IPS-15b (cell line): Measurements from ENCODE around the gene HMGB1.
"Not testable (repeated sequence)": the region's sequence is repeated elsewhere in the genome, so short reads cannot be mapped to it uniquely, and the experiment has no call there.

ENCODE experiments used
- H3K27me3 ChIP-seq: one replicate; pipeline ENCODE4 v1.6.1; 2013; ENCODE audit warnings: low read length; ENCODE audit not compliant: control insufficient read depth, insufficient read depth
- H3K36me3 ChIP-seq: one replicate; pipeline ENCODE4 v1.6.1; 2013; ENCODE audit warnings: low read length; ENCODE audit not compliant: control insufficient read depth, insufficient read depth
- H3K4me1 ChIP-seq: one replicate; pipeline ENCODE4 v1.6.1; 2013; ENCODE audit warnings: mild to moderate bottlenecking, low read length; ENCODE audit not compliant: control insufficient read depth, insufficient read depth
- H3K4me3 ChIP-seq: one replicate; pipeline ENCODE4 v1.5.1; 2013; ENCODE audit warnings: low read depth, low read length
- H3K9ac ChIP-seq: one replicate; pipeline ENCODE4 v1.6.1; 2013; ENCODE audit warnings: low read depth, mild to moderate bottlenecking, low read length
- H3K9me3 ChIP-seq: one replicate; pipeline ENCODE4 v1.6.1; 2013; ENCODE audit warnings: mild to moderate bottlenecking, low read length; ENCODE audit not compliant: control insufficient read depth, insufficient read depth

The HMGB1 gene

GRCh38 chr13:30443957-30444404 lies 21.8 kb downstream of the HMGB1 start:
- Histone ChIP-seq H3K4me3 (no peak overlapping the region), H3K9ac (no peak overlapping the region), H3K27me3 (no peaks in the 10 kb centered on the region), H3K4me1 (no peaks in the 10 kb centered on the region), H3K36me3 (no peaks in the 10 kb centered on the region), H3K9me3 (no peaks in the 10 kb centered on the region)

DNA sequence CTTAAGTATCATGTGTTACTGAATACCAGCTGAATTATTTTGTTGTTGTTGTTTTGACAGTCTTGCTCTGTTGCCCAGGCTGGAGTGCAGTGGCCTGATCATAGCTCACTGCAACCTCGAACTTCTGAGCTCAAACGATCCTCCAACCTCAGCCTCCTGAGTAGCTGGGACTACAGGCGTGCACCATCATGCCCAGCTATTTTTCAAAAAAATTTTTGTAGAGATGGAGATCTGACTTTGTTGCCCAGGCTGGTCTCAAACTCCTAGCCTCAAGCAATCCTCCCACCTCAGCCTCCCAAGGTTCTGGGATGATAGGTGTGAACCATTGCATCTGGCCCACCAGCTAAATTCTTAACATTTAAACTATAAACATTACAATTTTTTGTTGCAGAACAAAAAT lies 22.2 kb downstream of the HMGB1 start:
- not testable (repeated sequence) for H3K9ac ChIP-seq, H3K4me1 ChIP-seq, H3K4me3 ChIP-seq

DNA sequence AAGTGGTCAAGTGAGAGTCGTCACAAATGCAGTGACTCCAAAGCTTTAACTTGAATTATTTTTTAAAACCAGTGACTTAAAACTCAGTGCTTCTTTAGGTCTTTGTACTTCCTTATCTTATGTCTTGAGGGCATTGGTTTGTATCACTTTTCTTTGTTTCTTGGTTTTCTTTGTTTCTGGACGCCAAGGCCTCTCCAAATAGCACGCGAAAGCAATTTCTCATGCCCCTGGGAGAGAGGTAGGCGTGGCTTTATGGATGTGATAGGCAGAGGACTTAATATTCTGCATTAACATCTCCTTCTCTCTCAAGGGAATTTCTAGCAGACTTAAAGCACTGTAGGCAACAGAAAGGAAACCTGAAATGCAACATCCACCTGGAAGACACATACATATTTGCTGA lies 22.8 kb downstream of the HMGB1 start:
- no peaks in the 10 kb centered on the region for H3K9me3 ChIP-seq
- H3K4me3 ChIP-seq: no peak overlapping the region
- no peaks in the 10 kb centered on the region for H3K36me3 ChIP-seq
- H3K27me3 ChIP-seq: no peaks in the 10 kb centered on the region
- H3K4me1 ChIP-seq: no peaks in the 10 kb centered on the region
- no peak overlapping the region for H3K9ac ChIP-seq

More for the DNA sequence above, 22.2 kb downstream of the HMGB1 start:
- H3K36me3 ChIP-seq, H3K27me3 ChIP-seq, H3K9me3 ChIP-seq: not testable (repeated sequence)

GRCh38 chr13:30440910-30441703 lies 24.6 kb downstream of the HMGB1 start:
- no peak overlapping the region for H3K9ac ChIP-seq
- no peak overlapping the region for H3K4me3 ChIP-seq
- H3K27me3 ChIP-seq: no peaks in the 10 kb centered on the region
- H3K36me3 ChIP-seq: no peaks in the 10 kb centered on the region
- H3K4me1 ChIP-seq: no peaks in the 10 kb centered on the region
- no peaks in the 10 kb centered on the region for H3K9me3 ChIP-seq

DNA sequence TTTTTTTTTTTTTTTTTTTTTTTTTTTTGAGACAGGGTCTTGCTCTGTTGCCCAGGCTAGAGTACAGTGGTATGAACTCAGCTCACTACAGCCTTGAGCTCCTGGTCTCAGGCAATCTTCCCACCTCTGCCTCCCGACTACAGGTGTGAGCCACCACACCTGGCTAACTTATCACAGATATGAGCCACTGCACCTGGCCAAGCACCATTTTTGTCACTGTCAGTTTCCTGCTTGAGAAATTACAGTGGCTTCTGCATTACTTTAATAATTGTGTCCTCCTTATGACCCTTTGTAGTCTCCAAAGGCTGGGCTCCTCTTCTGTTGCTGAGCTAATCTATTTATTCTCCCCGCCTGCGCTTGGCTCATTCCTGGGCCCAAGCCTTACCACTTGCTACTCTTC lies 27.4 kb downstream of the HMGB1 start:
- Histone ChIP-seq H3K9me3 (no peaks in the 10 kb centered on the region), H3K27me3 (no peaks in the 10 kb centered on the region), H3K4me1 (no peaks in the 10 kb centered on the region), H3K9ac (no peak overlapping the region), H3K4me3 (no peak overlapping the region), H3K36me3 (no peaks in the 10 kb centered on the region)

DNA sequence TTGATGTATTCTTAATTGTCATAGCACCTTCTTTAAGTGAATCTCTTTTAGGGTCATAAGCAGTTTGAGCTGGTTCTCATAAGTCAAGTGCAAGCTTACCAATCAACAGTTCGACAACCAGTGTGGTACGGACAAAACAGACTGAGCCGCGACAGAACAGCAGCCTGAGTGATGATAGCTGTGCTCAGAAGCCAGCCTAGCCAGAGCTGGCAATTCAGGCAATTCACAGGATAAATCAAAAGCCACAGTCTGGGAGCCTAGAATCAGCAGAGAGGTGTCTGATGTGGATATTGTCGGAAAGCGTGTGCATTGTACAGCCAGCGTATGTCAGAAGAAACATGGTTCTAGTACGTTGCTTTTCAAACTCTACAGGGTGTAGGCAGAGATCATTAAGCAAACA lies 28.6 kb downstream of the HMGB1 start:
- no peak overlapping the region for H3K9ac ChIP-seq
- no peaks in the 10 kb centered on the region for H3K9me3 ChIP-seq
- no peaks in the 10 kb centered on the region for H3K4me1 ChIP-seq
- no peaks in the 10 kb centered on the region for H3K36me3 ChIP-seq
- no peak overlapping the region for H3K4me3 ChIP-seq
- H3K27me3 ChIP-seq: no peaks in the 10 kb centered on the region

GRCh38 chr13:30435911-30436451 lies 29.8 kb downstream of the HMGB1 start:
- Histone ChIP-seq H3K36me3 (no peaks in the 10 kb centered on the region), H3K4me3 (no peak overlapping the region), H3K27me3 (no peaks in the 10 kb centered on the region), H3K9me3 (no peaks in the 10 kb centered on the region), H3K9ac (no peak overlapping the region), H3K4me1 (no peaks in the 10 kb centered on the region)

GRCh38 chr13:30431269-30431940 lies 34.3 kb downstream of the HMGB1 start:
- Histone ChIP-seq H3K27me3 (no peaks in the 10 kb centered on the region), H3K36me3 (no peaks in the 10 kb centered on the region), H3K9me3 (no peaks in the 10 kb centered on the region), H3K4me3 (no peak overlapping the region), H3K9ac (no peak overlapping the region), H3K4me1 (peaks cover 3% of the 10 kb centered on the region)

GRCh38 chr13:30429721-30430694 lies 35.7 kb downstream of the HMGB1 start:
- H3K9ac ChIP-seq: no peak overlapping the region
- no peaks in the 10 kb centered on the region for H3K9me3 ChIP-seq
- H3K4me1 ChIP-seq: peaks cover 3% of the 10 kb centered on the region
- H3K27me3 ChIP-seq: no peaks in the 10 kb centered on the region
- no peaks in the 10 kb centered on the region for H3K36me3 ChIP-seq
- no peak overlapping the region for H3K4me3 ChIP-seq

DNA sequence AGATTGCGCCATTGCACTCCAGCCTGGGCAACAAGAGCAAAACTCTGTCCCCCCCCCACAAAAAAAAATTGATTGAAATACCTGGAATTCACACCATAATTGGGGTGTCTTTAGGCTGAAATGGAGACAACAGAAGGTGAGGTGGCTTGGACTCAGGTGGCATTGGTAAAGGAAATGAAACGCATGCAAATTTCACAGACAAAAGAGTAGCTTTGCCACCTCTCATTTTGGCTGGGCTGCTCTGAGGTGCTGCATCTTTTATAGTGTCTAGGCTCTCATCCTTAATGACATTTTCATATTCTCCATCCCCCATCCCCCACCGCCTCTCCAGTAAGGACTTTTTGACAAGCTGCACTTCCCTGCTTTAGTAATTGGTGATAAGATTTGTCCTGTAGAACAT lies 36.5 kb downstream of the HMGB1 start:
- Histone ChIP-seq H3K9ac (no peak overlapping the region), H3K36me3 (no peaks in the 10 kb centered on the region), H3K4me1 (peaks cover 3% of the 10 kb centered on the region), H3K9me3 (no peaks in the 10 kb centered on the region), H3K27me3 (peaks cover under 1% of the 10 kb centered on the region), H3K4me3 (no peak overlapping the region)

- Histone ChIP-seq H3K9ac (no peak overlapping the region), H3K36me3 (no peaks in the 10 kb centered on the region), H3K9me3 (no peaks in the 10 kb centered on the region), H3K4me1 (peaks cover 7% of the 10 kb centered on the region), H3K27me3 (peaks cover 25% of the 10 kb centered on the region), H3K4me3 (no peak overlapping the region)
Observed at GRCh38 chr13:30423891-30424290, 41.8 kb downstream of the HMGB1 start.
